Mononuclear cell (primary cell): Measurements from ENCODE around the gene PELI2. TPM values are rescaled to one million over a fixed set of nuclear protein-coding genes. Genes with fewer than 3 reads are reported as not detected.

Source experiments
- H3K27me3 ChIP-seq: 2 replicates; pipeline ENCODE4 v1.6.0; 2011; ENCODE audit warnings: low read length, control low read depth; ENCODE audit not compliant: insufficient read depth
- H3K4me1 ChIP-seq: 2 replicates; pipeline ENCODE4 v1.5.1; 2011; ENCODE audit warnings: mild to moderate bottlenecking, low read length, control low read depth; ENCODE audit not compliant: insufficient read depth
- H3K4me3 ChIP-seq: 2 replicates; pipeline ENCODE4 v1.5.1; 2011; ENCODE audit warnings: mild to moderate bottlenecking, low read length, moderate library complexity
- H3K9me3 ChIP-seq: 2 replicates; pipeline ENCODE4 v1.5.1; 2011; ENCODE audit warnings: low read depth, mild to moderate bottlenecking, control low read depth, low read length
- total RNA-seq: library from RNA; depleted of rRNA; stranded (reverse); fragments of >200 nt; gene quantifications from one replicate; pipeline ENCODE4 v1.2.3, GENCODE V29; 2012

Gene PELI2
- total RNA-seq, 1 donor, result 31.9 TPM

DNA sequence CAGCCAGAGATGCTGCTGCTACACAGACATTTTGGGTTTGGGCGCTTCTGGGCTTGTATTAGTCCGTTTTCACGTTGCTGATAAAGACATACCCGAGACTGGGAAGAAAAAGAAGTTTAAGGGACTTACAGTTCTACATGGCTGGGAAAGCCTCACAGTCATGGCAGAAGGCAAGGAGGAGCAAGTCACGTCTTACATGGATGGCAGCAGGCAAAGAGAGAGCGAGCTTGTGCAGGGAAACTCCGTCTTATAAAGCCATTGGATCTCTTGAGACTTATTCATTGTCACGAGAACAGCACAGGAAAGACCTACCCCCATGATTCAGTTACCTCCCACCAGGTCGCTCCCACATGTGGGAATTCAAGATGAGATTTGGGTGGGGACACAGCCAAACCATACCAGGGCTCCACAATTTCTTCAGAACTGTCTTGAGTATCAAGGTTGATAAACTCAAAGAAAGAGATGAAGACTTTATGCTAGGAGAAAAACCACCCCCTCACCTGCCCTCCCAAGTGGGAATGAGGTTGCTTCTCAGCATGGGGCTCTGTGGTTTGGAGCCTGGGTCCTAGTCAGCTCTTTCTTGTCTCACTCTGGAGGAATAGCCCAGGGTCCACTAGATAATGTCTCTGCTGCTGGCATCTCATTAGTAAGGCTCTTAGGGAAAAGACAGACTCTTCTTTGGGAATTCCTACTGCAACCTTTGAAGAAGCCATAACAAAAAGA is 200.3 kb downstream of the PELI2 start:
- no peaks in the 10 kb centered on the region for H3K9me3 ChIP-seq

DNA sequence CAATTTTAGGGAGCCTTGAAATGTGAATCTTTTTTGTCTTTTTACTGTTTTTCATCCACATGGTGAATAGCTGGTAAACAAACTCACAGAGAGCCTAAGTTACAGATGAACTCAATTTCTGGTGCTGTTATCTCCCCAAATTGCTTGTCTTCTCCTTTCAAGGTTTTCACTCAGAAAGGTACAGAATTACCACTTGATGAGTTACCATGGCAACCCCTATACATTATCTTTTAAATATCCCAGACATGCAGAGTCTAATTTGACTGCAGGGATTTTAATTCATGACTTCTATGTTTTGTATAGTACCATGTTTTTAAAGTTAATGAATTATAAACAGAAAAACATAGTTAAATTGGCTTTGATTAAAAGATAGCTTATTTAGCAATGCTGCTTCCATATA is 203.7 kb downstream of the PELI2 start:
- no peaks in the 10 kb centered on the region for H3K27me3 ChIP-seq
- no peak overlapping the region for H3K4me3 ChIP-seq
- no peaks in the 10 kb centered on the region for H3K4me1 ChIP-seq
- no peaks in the 10 kb centered on the region for H3K9me3 ChIP-seq

More for the DNA sequence above, 200.3 kb downstream of the PELI2 start:
- Histone ChIP-seq H3K4me3 (no peak overlapping the region), H3K4me1 (no peaks in the 10 kb centered on the region), H3K27me3 (no peaks in the 10 kb centered on the region)

DNA sequence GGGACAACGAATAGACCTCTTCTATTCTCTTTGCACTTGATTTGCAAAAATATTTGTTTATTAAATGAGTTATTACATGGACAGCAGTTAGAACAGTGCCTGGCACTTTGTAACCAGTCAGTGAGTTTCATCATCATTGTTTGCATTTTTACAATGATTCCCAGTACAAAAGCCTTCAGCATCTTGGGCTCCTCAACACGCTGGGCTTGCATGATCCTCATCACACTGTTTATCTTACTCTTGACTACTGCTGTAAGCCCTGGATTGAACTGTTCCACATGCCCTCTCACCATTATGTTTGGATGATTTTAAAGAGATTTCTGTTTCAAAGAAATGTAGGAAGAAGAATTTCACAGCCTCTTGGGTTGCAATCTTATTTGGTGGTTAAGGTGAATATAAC is 204.3 kb downstream of the PELI2 start:
- H3K4me3 ChIP-seq, result no peak overlapping the region
- H3K4me1 ChIP-seq, result no peaks in the 10 kb centered on the region
- no peaks in the 10 kb centered on the region for H3K9me3 ChIP-seq
- H3K27me3 ChIP-seq, result no peaks in the 10 kb centered on the region

DNA sequence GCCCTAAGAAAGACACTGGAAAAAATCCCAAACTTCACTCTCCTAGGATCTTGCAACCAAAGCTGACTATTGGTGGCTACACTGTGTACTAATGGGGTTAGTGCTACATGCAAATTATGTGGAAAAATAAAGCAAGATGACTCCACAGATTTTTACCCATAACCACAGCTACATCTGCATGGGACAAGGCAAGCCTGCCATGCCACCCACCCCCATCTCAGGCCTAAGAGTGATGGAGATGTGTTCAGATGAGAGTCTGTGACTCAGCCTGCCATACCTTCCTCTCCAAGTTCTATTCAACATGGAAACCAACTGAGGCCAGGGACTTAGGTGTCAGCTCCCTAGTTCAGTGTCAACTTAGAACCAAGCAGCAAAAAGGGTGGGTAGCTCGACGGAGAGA is 206.2 kb downstream of the PELI2 start:
- Histone ChIP-seq H3K27me3 (no peaks in the 10 kb centered on the region), H3K4me1 (no peaks in the 10 kb centered on the region), H3K9me3 (no peaks in the 10 kb centered on the region)

DNA sequence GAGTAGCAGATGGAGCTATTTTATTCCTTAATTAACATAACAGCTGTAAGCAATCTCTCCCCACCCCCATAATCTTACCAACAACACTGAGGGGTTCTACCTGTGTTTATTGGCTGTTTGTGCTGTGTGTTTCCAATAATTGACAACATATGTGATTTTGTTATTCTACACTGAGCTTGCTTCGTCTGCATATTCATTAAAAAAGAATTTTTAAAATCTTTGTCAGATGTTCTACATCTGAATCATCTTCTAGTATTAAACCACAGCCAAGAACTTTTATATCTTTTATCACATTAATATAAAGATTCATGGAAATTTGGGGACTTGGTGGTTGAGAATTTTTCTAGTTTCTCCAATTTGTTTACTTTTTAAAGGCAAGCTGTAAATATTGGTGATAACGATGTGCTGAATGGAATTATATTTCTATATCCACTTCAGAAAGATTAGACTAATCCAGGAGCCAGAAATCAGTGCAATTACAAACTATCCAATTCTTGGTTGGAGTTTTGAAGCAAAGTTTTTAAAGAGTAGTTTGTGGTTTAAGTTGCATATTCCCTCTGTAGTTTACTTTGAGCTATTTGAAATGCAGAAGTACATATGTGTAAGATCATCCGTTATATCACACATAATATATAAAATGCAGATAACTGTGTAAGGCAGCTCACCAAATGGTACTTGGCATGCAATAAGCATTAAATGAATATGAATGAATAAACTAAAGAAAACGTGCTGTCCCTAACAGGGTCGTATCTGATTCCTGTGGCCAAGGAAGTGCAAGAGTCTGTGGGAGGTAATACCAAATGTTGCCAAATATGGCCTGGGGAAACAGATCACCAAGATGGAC is 206.9 kb downstream of the PELI2 start:
- H3K4me1 ChIP-seq, result no peaks in the 10 kb centered on the region
- H3K9me3 ChIP-seq, result no peaks in the 10 kb centered on the region
- H3K27me3 ChIP-seq, result no peaks in the 10 kb centered on the region
- no peak overlapping the region for H3K4me3 ChIP-seq

More for the DNA sequence above, 206.2 kb downstream of the PELI2 start:
- H3K4me3 ChIP-seq, result no peak overlapping the region

DNA sequence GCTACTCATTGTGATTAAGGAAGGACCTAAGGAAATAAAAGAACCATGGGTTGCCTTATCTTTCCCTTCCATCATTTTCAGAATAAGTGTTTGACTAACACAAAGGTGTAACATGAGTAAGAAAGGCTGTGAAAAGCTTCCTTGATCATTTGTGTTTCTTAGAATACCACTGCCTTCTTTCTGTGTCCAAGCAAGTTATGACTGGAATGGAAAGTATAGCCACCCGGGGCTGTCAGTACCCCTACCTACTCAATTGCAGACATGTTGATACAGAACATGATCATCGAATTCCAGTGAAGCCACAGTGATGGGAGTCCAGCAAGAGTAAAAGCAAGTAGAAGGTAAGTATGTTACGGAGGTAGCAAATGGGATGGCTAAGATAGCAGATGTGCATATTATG is 209.8 kb downstream of the PELI2 start:
- H3K4me1 ChIP-seq, result peaks cover under 1% of the 10 kb centered on the region
- H3K4me3 ChIP-seq, result no peak overlapping the region
- H3K27me3 ChIP-seq, result no peaks in the 10 kb centered on the region
- H3K9me3 ChIP-seq, result no peaks in the 10 kb centered on the region

DNA sequence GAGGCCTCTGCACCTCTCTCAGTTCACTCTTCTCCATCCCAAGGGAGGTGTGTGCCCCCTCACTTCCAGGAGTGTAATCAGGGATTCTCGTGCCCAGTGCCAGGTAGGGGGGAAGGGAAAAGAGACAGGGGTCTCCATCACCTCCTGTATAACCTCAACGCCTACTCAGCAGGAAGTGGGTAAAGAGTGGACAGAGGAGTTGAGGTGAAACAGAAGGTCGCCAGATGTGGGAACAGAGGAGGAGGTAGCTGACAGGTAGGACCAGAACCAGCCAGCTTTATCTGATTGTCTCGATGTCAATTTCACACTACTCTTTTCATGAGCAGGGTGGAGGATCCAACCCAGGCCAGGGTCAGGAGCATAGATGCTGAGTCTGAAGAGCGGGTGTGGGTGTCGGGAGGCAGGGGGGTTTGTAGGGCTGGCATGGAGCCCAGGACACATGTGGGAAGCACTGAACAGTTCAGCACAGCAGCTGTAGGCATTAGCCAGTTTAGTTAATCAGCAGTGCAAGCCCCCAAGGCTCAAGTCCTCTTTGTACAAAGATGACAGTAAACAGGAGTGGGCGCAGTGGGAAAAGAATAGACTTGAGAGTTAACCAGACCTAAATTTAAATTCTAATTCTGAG is 213.5 kb downstream of the PELI2 start:
- H3K9me3 ChIP-seq, result no peaks in the 10 kb centered on the region
- H3K27me3 ChIP-seq, result no peaks in the 10 kb centered on the region
- H3K4me1 ChIP-seq, result peaks cover 7% of the 10 kb centered on the region
- no peak overlapping the region for H3K4me3 ChIP-seq

DNA sequence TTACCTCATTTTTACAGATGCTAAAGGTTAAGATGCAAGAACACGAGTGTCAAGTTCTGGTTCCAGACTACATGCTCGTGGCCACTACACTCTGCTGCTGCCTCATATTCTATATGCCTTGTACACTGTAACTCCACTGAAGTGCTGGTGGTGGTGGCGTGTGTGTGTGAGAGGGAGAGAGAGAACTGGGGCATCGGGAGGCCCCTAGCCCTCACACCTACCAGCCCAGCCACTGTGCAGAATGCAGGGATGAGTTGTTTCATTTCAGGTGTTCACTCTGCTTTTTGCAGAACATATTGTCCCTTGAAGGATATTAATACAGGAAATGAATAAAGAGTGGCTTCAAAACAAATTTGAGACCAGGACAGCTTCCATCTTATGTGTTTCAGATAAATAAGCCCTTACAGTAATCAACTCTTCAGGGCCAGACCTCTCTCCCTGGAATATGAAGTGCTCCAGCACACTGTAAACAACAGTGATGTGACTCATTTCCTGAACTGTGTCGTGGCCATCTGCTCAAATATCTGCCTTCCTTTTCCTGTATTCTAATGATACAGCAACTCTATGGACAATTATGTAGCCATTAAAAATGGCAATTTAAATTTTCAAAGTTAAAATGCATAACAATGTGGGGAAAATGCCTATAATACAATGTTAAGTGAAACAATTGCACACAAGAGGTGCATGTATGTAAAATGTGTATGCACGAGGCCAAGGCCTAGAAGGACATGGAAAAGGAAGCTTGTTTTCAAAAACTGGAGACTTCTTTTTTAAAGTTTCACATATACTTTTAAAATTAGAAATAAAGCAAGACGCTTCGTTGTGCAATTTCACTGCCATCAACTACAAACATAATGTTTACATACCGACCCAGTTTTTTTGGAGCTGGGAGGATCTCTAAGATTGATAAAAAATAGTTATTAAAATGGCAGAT is 215.4 kb downstream of the PELI2 start:
- Histone ChIP-seq H3K27me3 (no peaks in the 10 kb centered on the region), H3K4me1 (peaks cover 7% of the 10 kb centered on the region), H3K4me3 (no peak overlapping the region)

DNA sequence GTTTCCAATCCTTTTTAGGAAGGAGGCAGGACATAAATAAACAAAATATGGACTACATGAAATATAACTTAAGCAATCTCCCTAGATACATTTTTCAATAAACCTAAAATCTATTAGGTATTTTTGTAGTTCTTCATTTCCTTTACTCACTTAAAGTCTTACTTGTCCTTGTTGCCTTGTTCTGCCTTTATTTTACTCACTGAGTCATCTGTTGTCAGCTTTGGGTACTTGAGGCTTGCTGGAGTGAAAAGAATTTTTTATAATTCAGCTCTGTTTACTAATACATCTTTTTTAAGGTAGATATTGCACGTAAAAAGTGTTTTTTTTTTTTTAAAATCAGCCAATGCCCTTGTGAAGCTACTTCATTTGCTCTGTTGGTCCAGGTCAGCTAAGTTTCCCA is 216.2 kb downstream of the PELI2 start:
- H3K4me1 ChIP-seq, result peaks cover 9% of the 10 kb centered on the region
- H3K4me3 ChIP-seq, result no peak overlapping the region
- H3K27me3 ChIP-seq, result no peaks in the 10 kb centered on the region
- no peaks in the 10 kb centered on the region for H3K9me3 ChIP-seq

More for the DNA sequence above, 215.4 kb downstream of the PELI2 start:
- no peaks in the 10 kb centered on the region for H3K9me3 ChIP-seq

DNA sequence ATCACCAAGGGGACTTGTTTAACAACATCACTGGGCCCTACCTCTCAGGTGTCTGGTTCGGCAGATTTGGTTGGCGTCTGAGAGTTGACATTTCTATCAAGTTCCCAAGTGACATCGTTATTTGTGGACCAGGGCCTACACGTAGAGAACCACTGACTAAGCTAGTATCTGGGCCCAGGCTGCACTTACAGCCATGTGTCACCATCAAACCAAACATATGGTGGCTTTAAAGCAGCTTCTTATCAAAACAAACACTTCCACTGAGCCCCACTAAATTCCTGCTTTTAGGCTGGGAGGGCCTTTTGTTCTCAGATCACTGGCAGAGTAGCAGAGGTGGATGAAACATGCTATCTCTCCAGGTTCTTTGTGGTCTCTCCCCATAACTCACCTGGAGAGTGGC is 220.5 kb downstream of the PELI2 start:
- Histone ChIP-seq H3K27me3 (no peaks in the 10 kb centered on the region), H3K9me3 (no peaks in the 10 kb centered on the region), H3K4me3 (no peak overlapping the region), H3K4me1 (peaks cover 22% of the 10 kb centered on the region)

DNA sequence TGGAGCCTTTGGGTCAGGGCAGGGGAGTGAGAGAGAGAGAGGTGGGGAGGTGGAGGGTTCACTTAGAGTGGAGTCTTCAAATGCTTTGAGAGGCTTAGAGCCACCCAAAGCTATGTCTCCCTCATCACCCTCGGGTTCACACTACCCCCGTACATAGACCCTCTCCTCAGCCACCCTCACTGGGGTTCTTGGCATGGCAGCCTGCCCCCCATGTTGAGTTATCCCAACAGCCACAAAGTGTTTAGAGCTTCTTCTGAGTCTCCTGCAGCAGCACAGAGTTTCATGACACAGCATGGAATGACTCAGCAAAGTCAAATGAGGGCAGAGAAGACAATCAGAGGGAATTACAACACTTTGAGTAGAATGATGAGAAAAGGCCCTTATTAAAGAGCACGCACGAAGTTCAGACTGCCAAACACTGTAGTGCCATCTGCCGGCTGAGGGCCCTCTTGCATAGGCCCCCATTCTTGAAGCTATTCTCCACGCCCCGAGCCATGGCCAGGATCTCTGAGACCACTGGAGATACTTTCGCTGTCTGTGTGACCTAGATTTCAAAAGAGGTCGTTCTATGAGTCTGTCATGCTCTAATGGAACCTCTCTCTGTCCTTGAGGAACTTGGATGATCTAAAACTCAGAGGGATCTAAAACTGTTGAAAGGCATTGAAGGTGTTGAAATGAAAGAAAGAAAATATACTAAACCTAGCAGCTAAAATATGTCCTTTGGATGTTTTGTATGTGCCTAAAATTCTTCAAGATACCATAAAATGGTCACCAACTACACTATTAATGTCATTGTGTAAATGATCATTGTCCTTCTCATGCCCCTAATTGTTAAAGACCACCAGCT is 221.9 kb downstream of the PELI2 start:
- H3K4me3 ChIP-seq, result no peak overlapping the region
- H3K4me1 ChIP-seq, result peaks cover 21% of the 10 kb centered on the region
- no peaks in the 10 kb centered on the region for H3K27me3 ChIP-seq
- no peaks in the 10 kb centered on the region for H3K9me3 ChIP-seq

DNA sequence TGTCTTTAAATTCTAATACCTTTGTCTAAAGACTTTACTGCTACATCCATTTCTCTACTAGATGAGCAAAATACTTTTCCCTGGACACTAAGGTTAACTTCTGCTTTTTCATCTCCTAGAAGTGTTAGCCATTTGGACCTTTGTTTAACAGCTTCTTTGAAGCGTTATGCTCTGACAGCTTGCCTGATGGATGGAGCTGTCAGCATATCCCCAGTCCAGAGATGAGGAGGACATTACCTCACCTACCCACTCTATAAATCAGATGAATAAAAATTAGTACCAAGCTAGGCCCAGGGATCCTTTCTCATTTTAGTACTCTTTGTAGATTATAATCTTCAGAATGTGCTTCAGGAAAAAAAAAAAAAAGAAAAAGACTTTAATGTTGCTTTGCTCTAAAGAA is 222.7 kb downstream of the PELI2 start:
- no peaks in the 10 kb centered on the region for H3K9me3 ChIP-seq
- H3K4me1 ChIP-seq, result peaks cover 21% of the 10 kb centered on the region
- H3K4me3 ChIP-seq, result no peak overlapping the region
- H3K27me3 ChIP-seq, result no peaks in the 10 kb centered on the region

DNA sequence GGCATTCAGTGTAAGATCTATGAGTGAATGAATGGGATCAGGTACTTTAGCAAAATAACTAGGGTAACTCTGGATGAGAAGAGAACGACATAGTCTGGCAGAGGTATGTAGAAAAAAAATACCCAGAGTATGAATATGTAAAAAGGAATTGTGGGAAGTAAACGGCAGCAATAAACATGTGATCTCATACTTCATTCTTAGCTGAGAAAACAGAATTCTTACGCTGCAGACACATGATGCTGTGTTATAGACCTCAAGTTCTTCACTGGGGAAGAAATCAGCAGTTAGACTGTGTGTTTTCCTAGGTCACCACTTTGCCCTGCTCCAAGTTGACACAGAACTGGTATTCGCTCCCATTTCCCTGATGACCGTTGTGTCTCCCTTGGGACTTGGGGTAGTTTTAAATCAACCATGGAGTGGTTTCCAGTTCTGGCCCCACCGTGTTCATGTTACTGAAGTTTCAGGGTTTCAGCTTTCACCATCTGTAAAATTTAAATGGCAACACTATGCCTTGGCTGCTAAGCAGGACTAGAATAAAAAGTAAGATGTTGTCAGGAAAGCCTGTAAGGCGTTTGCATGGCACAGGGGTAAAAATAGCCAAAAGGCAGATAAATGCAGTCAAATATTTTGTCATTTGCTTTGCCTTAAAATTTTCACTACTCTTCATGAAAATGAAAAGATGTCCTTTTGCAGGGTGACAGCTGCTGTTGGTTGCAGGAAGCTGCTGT is 223.7 kb downstream of the PELI2 start:
- Histone ChIP-seq H3K27me3 (no peaks in the 10 kb centered on the region), H3K9me3 (no peaks in the 10 kb centered on the region), H3K4me3 (no peak overlapping the region), H3K4me1 (peaks cover 21% of the 10 kb centered on the region)
